ENCODE measurements around the gene ZNF383. TPM values are rescaled to one million over a fixed set of nuclear protein-coding genes. Genes with fewer than 3 reads are reported as not detected.

Gene ZNF383
- total RNA-seq, result 2.7 and 3.4 TPM in 2 replicates

GRCh38 chr19:37217775-37218591 lies at the start of gene ZNF383:
ZNF383 (plus strand) TSS chr19:37218214; CDS start chr19:37230454, 12,240 bp downstream.

GRCh38 chr19:37172368-37173366 lies 45.3 kb upstream of the ZNF383 start, which contains the start of gene ZNF585A:
ZNF585A (minus strand) TSS chr19:37172695; CDS start chr19:37169910, 2,785 bp downstream.

Other genes starting within 250 kb of the ZNF383 start
- 2.1 and 2.8 TPM in 2 replicates for gene ZNF420, start 139.8 kb upstream of the ZNF383 start, total RNA-seq
- 4.8 and 8.7 TPM in 2 replicates for gene ZNF585A, start 45.5 kb upstream of the ZNF383 start, total RNA-seq
- gene ZNF585B, start 7.7 kb upstream of the ZNF383 start, total RNA-seq, result 5.7 and 10.6 TPM in 2 replicates
- gene ZNF527, start 152.9 kb downstream of the ZNF383 start, total RNA-seq, result 1.5 and 1.9 TPM in 2 replicates
- 2.5 and 3.6 TPM in 2 replicates for gene ZNF569, start 249.2 kb downstream of the ZNF383 start, total RNA-seq